Smooth muscle cell (in vitro differentiated cells): ENCODE measurements around the gene ELF4. TPM values are rescaled to one million over a fixed set of nuclear protein-coding genes. Genes with fewer than 3 reads are reported as not detected.

Source experiments
- DNase-seq: peaks from one replicate; lab custom pipeline; 2025; ENCODE audit not compliant: unreplicated experiment; lab: John Stamatoyannopoulos, UW
- H2AFZ ChIP-seq: fragments of 200-600 bp; sonication (generic); 2 replicates; pipeline ENCODE4 v1.6.0; 2016; ENCODE audit warnings: antibody characterized with exemption, low read depth, mild to moderate bottlenecking
- H3F3A ChIP-seq: fragments of 200-600 bp; sonication (generic); 2 replicates; pipeline ENCODE4 v1.6.0; 2017; ENCODE audit warnings: antibody characterized with exemption, low read depth
- H3K27ac ChIP-seq: fragments of 200-600 bp; sonication (generic); 2 replicates; pipeline ENCODE4 v1.5.1; 2016; ENCODE audit warnings: low read depth, mild to moderate bottlenecking
- H3K27me3 ChIP-seq: fragments of 200-600 bp; sonication (generic); 2 replicates; pipeline ENCODE4 v1.6.1; 2016; ENCODE audit warnings: low read depth, mild to moderate bottlenecking
- H3K36me3 ChIP-seq: fragments of 200-600 bp; sonication (generic); 2 replicates; pipeline ENCODE4 v1.5.1; 2016; ENCODE audit warnings: low read depth
- H3K4me1 ChIP-seq: fragments of 200-600 bp; sonication (generic); 2 replicates; pipeline ENCODE4 v1.5.1; 2016; ENCODE audit warnings: low read depth
- H3K4me2 ChIP-seq: fragments of 200-600 bp; sonication (generic); 2 replicates; pipeline ENCODE4 v1.6.0; 2016; ENCODE audit warnings: mild to moderate bottlenecking
- H3K4me3 ChIP-seq: fragments of 200-600 bp; sonication (generic); 2 replicates; pipeline ENCODE4 v1.5.1; 2016; ENCODE audit warnings: mild to moderate bottlenecking
- H3K79me2 ChIP-seq: fragments of 200-600 bp; sonication (generic); 2 replicates; pipeline ENCODE4 v1.6.0; 2016; ENCODE audit warnings: low read depth, mild to moderate bottlenecking
- H3K9ac ChIP-seq: fragments of 200-600 bp; sonication (generic); 2 replicates; pipeline ENCODE4 v1.6.0; 2016; ENCODE audit warnings: low read depth
- H3K9me3 ChIP-seq: fragments of 200-600 bp; sonication (generic); replicated peaks from 2 replicates; pipeline ENCODE4 v1.5.1; 2016; ENCODE audit warnings: low read depth
- H4K20me1 ChIP-seq: fragments of 200-600 bp; sonication (generic); 2 replicates; pipeline ENCODE4 v1.6.0; 2016; ENCODE audit warnings: low read depth
- WGBS: methylation state at CpG from one replicate; pipeline ENCODE4 v1.1.7; 2016; ENCODE audit warnings: low lambda C conversion rate; 5-methylcytosine and 5-hydroxymethylcytosine counted together
- polyA plus RNA-seq: library from polyadenylated mRNA; unstranded; fragments of >200 nt; fragmentation: Nextera tagmentation; extraction: Ambion mirVana; gene quantifications from 2 replicates; pipeline ENCODE4 v1.2.1, GENCODE V29; 2016
- total RNA-seq: library from RNA; depleted of rRNA; stranded (reverse); fragments of >200 nt; gene quantifications from 2 replicates; pipeline ENCODE4 v1.2.3, GENCODE V29; 2014
- TF ChIP-seq, protein P1 (sequence below): fragments of 200-600 bp; sonication (generic); IDR thresholded peaks from 2 replicates; pipeline ENCODE4 v1.5.1; 2017; ENCODE audit warnings: borderline replicate concordance, mild to moderate bottlenecking, antibody characterized with exemption; ENCODE audit not compliant: insufficient read depth, poor library complexity, severe bottlenecking

ELF4 gene
- total and polyA plus RNA-seq, 2 experiments from 2014 or later: 12.0 to 12.6 TPM

DNA sequence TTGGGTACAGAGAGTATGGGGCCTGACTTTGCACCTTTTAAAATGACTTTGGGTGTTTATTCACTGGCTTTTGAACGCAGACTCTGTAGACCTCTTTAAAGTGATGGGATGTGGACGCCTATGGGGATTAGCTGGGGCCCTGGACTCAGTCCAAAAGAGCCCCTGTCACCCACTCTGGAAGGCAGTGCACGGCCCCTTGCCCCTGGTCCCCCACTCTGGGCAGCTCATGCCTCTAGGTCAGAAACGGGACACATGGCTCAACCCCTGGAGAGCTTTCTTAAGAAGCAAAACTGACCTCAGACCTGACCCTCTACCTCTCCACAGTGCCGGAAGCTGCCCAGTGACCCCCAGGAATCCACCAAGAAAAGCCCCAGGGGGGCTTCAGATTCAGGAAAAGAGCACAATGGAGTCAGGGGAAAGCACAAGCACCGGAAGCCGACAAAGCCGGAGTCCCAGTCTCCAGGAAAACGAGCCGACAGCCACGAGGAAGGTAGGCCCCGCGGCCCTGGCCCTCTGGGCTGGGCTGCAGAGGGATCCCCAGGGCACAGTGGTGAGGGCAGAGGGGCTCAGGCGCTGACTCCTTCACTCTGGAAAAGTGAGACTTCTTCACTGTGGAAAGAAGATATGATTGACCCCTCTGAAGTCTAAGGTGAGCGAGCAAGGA, 89.5 kb downstream of the ELF4 start:
- no peak overlapping the region for H3K4me3 ChIP-seq
- no peaks in the 10 kb centered on the region for H3K9me3 ChIP-seq
- H3K9ac ChIP-seq: no peak overlapping the region
- no peaks in the 10 kb centered on the region for H3K79me2 ChIP-seq
- no peaks in the 10 kb centered on the region for H3K4me1 ChIP-seq
- WGBS: 75% methylated on average over 15 of the region's 15 CpGs
- H3K36me3 ChIP-seq: no peaks in the 10 kb centered on the region
- H4K20me1 ChIP-seq: peaks cover 19% of the 10 kb centered on the region
- no peak overlapping the region for H3K4me2 ChIP-seq
- TF ChIP-seq, protein P1, sequence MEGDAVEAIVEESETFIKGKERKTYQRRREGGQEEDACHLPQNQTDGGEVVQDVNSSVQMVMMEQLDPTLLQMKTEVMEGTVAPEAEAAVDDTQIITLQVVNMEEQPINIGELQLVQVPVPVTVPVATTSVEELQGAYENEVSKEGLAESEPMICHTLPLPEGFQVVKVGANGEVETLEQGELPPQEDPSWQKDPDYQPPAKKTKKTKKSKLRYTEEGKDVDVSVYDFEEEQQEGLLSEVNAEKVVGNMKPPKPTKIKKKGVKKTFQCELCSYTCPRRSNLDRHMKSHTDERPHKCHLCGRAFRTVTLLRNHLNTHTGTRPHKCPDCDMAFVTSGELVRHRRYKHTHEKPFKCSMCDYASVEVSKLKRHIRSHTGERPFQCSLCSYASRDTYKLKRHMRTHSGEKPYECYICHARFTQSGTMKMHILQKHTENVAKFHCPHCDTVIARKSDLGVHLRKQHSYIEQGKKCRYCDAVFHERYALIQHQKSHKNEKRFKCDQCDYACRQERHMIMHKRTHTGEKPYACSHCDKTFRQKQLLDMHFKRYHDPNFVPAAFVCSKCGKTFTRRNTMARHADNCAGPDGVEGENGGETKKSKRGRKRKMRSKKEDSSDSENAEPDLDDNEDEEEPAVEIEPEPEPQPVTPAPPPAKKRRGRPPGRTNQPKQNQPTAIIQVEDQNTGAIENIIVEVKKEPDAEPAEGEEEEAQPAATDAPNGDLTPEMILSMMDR: no peak
- H2AFZ ChIP-seq: no peak overlapping the region
- H3K27ac ChIP-seq: no peak overlapping the region
- H3K27me3 ChIP-seq: no peaks in the 10 kb centered on the region
- no peak for DNase-seq
- no peaks in the 10 kb centered on the region for H3F3A ChIP-seq

DNA sequence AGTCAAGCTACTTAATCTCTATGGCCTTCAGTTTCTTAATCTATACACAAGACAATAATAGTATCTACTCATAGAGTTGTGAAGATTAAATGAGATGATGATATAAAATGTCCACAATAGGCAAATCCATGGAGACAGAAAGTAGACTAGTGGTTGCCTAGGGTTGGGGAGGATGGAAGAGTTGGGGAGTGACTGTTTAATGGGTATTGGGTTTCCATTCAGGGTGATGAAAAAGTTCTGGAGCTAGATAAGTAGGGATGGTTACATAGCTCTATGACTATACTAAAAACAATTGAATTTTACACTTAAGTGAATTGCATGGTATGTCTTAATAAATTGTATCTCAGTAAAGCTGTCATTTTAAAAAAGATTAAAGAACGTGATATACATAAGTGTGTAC, 92.2 kb downstream of the ELF4 start:
- WGBS: 73% methylated on average over 1 of the region's 1 CpG

DNA sequence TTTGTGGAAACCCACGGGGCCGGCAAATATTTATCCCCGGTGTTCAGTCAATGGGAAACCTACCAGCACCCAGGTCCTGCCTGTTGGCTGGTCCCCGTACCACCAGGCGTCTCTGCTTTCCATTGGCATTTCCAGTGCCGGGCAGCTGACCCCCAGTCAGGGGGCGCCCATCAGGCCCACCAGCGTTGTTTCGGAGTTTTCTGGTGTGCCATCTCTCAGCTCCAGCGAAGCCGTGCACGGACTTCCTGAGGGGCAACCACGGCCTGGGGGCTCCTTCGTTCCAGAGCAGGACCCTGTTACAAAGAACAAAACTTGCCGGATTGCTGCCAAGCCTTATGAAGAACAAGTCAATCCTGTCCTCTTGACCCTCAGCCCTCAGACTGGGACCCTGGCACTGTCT, 95.1 kb downstream of the ELF4 start:
- no peak overlapping the region for H3K27ac ChIP-seq
- no peaks in the 10 kb centered on the region for H3K4me1 ChIP-seq
- no peaks in the 10 kb centered on the region for H3K9me3 ChIP-seq
- no peak overlapping the region for H3K4me2 ChIP-seq
- H3K36me3 ChIP-seq: no peaks in the 10 kb centered on the region
- H3F3A ChIP-seq: no peaks in the 10 kb centered on the region
- WGBS: 94% methylated on average over 15 of the region's 15 CpGs
- peaks cover 19% of the 10 kb centered on the region for H4K20me1 ChIP-seq
- H3K9ac ChIP-seq: no peak overlapping the region
- no peaks in the 10 kb centered on the region for H3K79me2 ChIP-seq
- no peak overlapping the region for H2AFZ ChIP-seq
- no peaks in the 10 kb centered on the region for H3K27me3 ChIP-seq
- TF ChIP-seq, protein P1: no peak
- H3K4me3 ChIP-seq: no peak overlapping the region
- DNase-seq: no peak

More for the DNA sequence above, 92.2 kb downstream of the ELF4 start:
- Histone ChIP-seq H3K79me2 (no peaks in the 10 kb centered on the region), H3K4me1 (no peaks in the 10 kb centered on the region), H3K4me3 (no peak overlapping the region), H3F3A (no peaks in the 10 kb centered on the region), H4K20me1 (peaks cover 19% of the 10 kb centered on the region), H3K36me3 (no peaks in the 10 kb centered on the region), H3K9ac (no peak overlapping the region), H3K27ac (no peak overlapping the region), H3K4me2 (no peak overlapping the region), H3K9me3 (no peaks in the 10 kb centered on the region), H3K27me3 (no peaks in the 10 kb centered on the region), H2AFZ (no peak overlapping the region)
- no peak for DNase-seq
- TF ChIP-seq, protein P1: no peak

Other genes with a start within 250 kb of the ELF4 start
- 7.9 and 12.9 TPM in 2 replicates for gene UTP14A, start 204.3 kb downstream of the ELF4 start, total RNA-seq
- gene UTP14A, start 204.3 kb downstream of the ELF4 start, polyA plus RNA-seq: 5.1 and 6.0 TPM in 2 replicates
- gene BCORL1, start 127.9 kb downstream of the ELF4 start, total RNA-seq: 3.0 TPM in 2 replicates
- gene BCORL1, start 127.9 kb downstream of the ELF4 start, polyA plus RNA-seq: 8.0 and 14.8 TPM in 2 replicates
- gene AIFM1, start 55.3 kb upstream of the ELF4 start, total RNA-seq: 26.0 and 39.0 TPM in 2 replicates
- gene AIFM1, start 55.3 kb upstream of the ELF4 start, polyA plus RNA-seq: 32.5 and 35.8 TPM in 2 replicates
- 0.58 and 1.4 TPM in 2 replicates for gene RAB33A, start 61.5 kb upstream of the ELF4 start, total RNA-seq
- 2.2 and 2.6 TPM in 2 replicates for gene RAB33A, start 61.5 kb upstream of the ELF4 start, polyA plus RNA-seq
- gene ZNF280C, start 158.4 kb upstream of the ELF4 start, total RNA-seq: 7.7 and 12.4 TPM in 2 replicates
- 1.5 TPM in 2 replicates for gene ZNF280C, start 158.4 kb upstream of the ELF4 start, polyA plus RNA-seq
- gene SLC25A14, start 229.4 kb upstream of the ELF4 start, total RNA-seq: 14.3 and 16.1 TPM in 2 replicates
- 18.7 and 24.7 TPM in 2 replicates for gene SLC25A14, start 229.4 kb upstream of the ELF4 start, polyA plus RNA-seq